Fibroblast of the aortic adventitia (primary cell): ENCODE data around the gene HSPA4. TPM values are rescaled to one million over a fixed set of nuclear protein-coding genes. Genes with fewer than 3 reads are reported as not detected.
"Not testable (repeated sequence)": the region's sequence is repeated elsewhere in the genome, so short reads cannot be mapped to it uniquely, and the experiment has no call there.

Source experiments
- DNase-seq: peaks from one replicate; pipeline ENCODE4 v3.0.0-alpha.2; 2010; ENCODE audit warnings: low read depth
- H3K4me3 ChIP-seq: 2 replicates; pipeline ENCODE4 v1.5.1; 2011; ENCODE audit warnings: low read depth, mild to moderate bottlenecking, control low read depth, low read length, moderate library complexity
- total RNA-seq: library from RNA; depleted of rRNA; stranded (reverse); fragments of >200 nt; gene quantifications from 2 replicates; pipeline ENCODE4 v1.2.3, GENCODE V29; 2012; ENCODE audit warnings: low replicate concordance
- TF ChIP-seq, protein P1 (sequence below): IDR thresholded peaks from 2 replicates; pipeline ENCODE4 v1.5.1; 2011; ENCODE audit warnings: mild to moderate bottlenecking, low read length, control low read depth, inconsistent platforms; ENCODE audit not compliant: insufficient read depth

Gene HSPA4
- total RNA-seq: 128 and 169 TPM in 2 replicates

DNA sequence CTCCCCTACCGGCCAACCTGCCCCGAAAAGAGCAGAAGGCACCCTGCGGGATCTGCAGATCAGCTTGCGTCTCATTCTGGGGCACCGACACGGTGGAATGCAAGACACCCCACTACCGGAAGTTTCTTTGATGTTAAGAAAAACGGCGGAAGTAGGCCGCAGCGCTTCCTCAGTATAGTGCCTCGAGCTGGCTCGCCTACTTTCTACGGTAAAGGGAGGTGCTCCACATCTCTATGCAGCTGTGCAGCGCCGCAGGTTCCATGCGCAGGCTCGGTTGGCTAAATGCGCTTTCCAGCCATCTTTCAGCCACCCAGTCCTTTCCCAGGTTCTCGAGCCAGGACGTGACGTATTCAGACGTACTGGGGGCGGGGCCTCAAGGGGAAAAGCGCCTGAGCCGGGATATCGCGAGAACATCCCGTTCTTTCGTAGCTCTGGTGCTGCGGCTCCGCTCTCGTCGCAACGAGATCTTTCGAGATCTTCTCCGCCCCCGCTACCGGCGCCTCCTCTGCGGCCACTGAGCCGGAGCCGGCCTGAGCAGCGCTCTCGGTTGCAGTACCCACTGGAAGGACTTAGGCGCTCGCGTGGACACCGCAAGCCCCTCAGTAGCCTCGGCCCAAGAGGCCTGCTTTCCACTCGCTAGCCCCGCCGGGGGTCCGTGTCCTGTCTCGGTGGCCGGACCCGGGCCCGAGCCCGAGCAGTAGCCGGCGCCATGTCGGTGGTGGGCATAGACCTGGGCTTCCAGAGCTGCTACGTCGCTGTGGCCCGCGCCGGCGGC, at the start of gene HSPA4:
HSPA4 (plus strand) TSS at position 472 of the 775 bp plus-strand sequence; CDS start at position 710, 238 bp downstream.
- TF ChIP-seq, protein P1, sequence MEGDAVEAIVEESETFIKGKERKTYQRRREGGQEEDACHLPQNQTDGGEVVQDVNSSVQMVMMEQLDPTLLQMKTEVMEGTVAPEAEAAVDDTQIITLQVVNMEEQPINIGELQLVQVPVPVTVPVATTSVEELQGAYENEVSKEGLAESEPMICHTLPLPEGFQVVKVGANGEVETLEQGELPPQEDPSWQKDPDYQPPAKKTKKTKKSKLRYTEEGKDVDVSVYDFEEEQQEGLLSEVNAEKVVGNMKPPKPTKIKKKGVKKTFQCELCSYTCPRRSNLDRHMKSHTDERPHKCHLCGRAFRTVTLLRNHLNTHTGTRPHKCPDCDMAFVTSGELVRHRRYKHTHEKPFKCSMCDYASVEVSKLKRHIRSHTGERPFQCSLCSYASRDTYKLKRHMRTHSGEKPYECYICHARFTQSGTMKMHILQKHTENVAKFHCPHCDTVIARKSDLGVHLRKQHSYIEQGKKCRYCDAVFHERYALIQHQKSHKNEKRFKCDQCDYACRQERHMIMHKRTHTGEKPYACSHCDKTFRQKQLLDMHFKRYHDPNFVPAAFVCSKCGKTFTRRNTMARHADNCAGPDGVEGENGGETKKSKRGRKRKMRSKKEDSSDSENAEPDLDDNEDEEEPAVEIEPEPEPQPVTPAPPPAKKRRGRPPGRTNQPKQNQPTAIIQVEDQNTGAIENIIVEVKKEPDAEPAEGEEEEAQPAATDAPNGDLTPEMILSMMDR: no peak
- H3K4me3 ChIP-seq: peak within 1 kb of the TSS; percentile 93
- DNase-seq: peak; percentile 99

DNA sequence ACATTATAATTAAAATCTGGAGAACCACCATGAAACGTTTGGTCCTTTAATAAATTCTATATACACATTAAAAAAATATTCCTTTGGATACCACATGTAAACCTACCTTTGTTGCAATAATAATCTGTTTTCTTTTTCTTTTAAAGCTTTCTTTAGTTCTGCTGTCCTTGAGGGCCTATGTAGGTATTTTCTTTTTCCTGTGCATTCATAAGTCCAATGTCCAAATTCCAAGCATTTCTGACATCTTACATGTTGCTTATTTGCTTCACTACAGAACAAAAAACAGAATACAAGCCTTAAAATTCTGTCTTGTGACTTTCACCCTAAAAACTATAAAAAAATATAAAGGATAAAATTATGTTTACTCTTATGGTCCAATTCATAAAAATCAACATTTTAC, 45.2 kb upstream of the HSPA4 start:
- DNase-seq: peak; percentile 7
- TF ChIP-seq, protein P1: no peak
- H3K4me3 ChIP-seq: no peak overlapping the region

DNA sequence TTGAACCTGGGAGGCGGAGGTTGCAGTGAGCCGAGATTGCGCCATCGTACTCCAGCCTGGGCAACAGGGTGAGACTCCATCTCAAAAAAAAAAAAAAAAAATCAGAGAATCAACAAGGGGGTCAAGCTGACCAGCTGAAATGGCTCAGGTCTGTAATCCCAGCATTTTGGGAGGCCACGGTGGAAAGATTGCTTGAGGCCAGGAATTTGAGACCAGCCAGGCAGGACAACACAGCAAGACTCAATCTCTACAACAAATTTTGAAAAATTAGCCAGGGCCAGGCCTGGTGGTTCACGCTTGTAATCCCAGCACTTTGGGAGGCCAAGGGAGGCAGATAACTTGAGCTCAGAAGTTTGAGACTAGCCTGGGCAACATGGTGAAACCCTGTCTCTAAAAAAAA, 43.4 kb upstream of the HSPA4 start:
- H3K4me3 ChIP-seq, DNase-seq: not testable (repeated sequence)

DNA sequence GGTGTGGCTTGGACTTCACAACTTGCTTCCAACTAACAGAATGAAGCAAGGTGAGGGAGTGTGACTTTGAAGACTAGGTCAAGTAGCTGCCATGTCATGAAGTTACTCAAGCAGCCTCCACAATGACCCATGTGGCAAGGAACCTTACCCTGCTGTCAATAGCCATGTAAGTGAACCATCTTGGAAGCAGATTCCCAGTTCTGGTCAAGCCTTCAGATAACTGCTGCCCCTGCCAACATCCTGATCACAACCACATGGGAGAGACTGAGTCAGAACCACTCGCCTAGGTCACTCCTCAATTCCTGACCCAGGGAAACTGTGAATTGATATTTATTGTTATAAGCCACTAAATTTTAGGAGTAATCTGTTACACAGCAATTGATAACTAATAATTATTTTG, 36.3 kb upstream of the HSPA4 start:
- no peak overlapping the region for H3K4me3 ChIP-seq
- TF ChIP-seq, protein P1: no peak
- DNase-seq: no peak

DNA sequence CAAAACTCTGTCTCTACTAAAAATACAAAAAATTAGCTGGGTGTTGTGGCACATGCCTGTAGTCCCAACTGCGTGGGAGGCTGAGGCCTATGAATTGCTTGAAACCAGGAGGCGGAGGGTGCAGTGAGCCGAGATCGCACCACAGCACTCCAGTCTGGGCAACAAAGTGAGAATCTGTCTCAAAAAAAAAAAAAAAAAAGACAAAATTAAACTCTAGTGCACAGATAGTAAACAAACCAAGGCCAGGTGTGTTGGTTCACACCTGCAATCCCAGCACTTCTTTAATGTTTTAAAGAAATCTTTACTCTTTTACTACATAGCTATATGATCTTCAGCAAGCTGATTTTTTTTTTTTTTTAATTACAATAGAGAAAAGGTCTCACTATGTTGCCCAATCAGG, 33.8 kb upstream of the HSPA4 start:
- no peak for DNase-seq
- no peak overlapping the region for H3K4me3 ChIP-seq
- TF ChIP-seq, protein P1: no peak

DNA sequence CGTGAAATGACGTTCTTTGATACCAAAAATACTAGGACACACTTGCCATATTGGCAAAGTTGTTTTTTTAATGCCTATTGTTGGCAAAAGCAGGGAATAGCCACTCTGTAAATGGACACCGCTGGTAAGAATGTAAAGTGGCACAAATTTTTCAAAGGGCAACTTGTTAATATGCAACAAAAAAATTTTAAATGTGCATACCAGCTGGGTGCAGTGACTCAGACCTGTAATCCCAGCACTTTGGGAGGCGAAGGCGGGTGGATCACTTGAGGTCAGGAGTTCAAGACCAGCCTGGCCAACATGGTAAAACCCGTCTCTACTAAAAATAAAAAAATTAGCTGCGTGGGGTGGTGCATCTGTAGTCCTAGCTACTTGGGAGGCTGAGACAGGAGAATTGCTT, 32.3 kb upstream of the HSPA4 start:
- H3K4me3 ChIP-seq, DNase-seq: not testable (repeated sequence)

DNA sequence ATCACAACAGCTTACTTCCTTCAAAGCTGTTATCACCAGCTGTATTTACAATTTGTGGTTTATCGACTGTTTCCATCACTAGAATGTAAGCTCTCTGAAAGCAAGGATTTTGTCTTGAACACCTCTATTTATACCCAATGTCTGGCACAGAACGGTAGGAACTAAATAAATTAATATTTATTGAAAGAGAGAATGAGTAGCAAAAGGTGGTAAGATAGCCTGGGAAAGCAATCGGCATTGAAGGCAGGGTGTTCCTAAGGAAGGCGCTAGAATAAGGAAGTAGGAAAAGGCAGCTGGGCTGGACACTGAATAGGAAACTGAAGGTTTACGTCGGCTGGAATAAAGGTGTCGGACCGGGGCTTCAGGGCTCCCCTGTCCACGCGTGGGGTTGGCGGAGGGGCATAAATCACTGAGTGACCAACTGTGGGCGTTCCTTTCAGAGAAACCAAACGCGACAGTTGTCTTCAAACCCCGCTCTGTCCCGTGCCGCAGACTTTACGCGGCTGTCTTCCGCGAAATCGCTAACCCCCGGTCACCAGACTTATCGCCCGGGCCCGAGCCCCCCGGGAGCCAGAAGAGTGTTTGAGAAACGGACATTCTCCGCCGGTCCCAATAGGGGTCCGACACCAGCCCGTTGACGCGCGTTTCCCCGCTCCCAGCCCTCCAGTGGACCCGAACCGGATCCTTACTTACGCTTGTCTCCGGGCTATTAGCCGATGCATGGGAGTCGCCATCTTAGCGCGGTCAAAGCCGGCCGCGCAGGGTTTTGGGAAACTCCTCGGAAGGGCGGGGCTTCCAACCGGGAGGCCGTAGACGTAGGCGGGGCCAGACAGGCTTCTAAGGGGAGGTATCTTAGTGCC, 25.8 kb upstream of the HSPA4 start, which contains the start of gene ZCCHC10:
ZCCHC10 (minus strand) TSS at position 746 of the 860 bp plus-strand sequence; CDS start at position 734, 12 bp downstream.
- TF ChIP-seq, protein P1: no peak
- peak; percentile 89 for DNase-seq
- H3K4me3 ChIP-seq: peak within 1 kb of the TSS; percentile 89
